HG03280 (cell line): ENCODE measurements around the gene GUSB.
"Not testable (repeated sequence)": the region's sequence is repeated elsewhere in the genome, so short reads cannot be mapped to it uniquely, and the experiment has no call there.

Experiments used
- ATAC-seq: cut with Tn5 transposase; IDR thresholded peaks from one replicate; pipeline ENCODE4 v1.9.1; 2021; ENCODE audit warnings: mild to moderate bottlenecking, moderate library complexity; ENCODE audit not compliant: unreplicated experiment

Gene GUSB

DNA sequence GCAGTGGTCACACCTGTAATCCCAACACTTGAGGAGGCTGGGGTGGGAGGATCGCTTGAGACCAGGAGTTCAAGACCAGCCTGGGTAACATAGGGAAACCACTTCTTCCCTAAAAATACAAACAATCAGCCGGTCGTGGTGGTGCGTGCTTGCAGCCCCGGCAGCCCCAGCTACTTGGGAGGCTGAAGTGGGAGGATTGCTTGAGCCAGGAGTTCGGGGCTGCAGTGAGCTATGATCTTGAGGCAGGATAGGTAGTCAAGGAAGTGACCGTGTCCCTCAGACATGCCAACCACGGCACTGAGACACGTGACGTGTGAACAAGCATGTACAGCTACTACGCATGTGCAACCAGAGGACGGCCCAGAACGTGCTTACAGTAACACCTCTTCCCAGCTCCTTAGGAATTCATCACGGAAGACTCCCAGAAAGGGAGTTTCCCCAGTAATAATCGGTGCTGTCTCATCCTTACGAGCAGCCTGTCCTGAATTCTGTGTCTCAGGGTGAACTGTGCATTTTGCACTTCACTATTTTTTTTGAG, 5.3 kb downstream of the GUSB start:
- ATAC-seq, result no peak

DNA sequence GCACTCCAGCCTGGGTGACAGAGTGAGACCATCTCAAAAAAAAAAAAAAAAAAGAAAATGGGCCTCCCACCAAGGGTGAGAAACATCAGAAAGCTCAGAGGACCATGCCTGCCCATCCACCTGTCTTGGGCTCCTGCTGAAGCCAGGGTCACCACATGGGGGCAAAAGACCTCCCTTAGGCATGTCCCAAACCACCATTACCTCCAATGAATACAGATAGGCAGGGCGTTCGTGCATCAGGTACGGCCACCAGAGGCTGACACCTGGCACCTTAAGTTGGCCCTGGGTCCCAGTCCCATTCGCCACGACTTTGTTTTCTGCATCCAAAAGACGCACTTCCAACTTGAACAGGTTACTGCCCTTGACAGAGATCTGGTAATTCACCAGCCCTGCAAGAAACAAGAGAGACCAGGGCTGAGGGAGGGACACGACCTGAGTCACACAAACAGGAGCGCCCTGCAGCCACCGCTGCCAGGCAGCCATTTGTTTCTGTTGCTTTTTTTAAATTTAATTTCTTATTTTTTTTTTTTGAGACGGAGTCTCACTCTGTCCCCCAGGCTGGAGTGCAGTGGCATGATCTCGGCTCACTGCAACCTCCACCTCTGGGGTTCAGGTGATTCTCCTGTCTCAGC, 6.1 kb downstream of the GUSB start:
- ATAC-seq, result no peak

DNA sequence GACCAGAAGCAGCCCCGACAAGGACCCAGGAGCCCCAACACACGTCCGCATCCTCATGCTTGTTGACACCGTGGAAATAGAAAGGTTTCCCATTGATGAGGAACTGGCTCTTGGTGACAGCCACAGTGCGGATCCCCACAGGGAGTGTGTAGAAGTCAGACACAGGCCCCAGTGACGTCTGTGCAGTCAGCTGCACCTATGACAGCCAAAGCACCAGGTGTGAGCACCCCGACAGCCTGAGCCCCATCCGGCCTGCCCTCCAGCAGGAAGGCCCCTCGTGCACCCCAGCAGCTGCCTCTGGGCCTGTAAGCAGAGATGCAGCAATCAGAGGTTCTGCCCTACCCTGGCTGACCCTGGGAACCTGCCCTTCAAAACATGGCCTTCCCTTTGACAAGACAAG, 7.1 kb downstream of the GUSB start:
- ATAC-seq, result no peak

DNA sequence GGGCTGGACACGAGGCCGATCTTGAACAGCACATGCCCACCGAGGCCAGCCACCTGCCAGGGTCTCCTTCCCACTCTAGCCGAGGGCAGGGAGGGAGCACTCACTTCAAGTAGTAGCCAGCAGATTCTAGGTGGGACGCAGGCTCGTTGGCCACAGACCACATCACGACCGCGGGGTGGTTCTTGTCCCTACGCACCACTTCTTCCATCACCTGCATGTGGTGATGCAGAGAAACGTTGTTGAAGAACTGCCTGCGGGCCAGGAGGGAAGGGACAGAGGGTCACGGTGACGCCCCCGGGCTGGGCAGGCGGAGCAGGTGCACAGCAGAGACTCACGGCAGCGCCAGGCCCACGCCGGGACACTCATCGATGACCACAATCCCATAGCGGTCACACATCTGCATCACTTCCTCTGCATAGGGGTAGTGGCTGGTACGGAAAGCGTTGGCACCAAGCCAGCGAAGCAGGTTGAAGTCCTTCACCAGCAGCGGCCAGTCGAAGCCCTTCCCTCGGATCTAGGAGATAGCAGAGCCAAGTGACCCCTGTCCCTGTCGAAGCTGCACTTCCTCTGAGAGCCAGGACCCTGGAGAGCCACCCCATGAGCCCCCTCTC, 7.7 kb downstream of the GUSB start:
- ATAC-seq, result no peak

DNA sequence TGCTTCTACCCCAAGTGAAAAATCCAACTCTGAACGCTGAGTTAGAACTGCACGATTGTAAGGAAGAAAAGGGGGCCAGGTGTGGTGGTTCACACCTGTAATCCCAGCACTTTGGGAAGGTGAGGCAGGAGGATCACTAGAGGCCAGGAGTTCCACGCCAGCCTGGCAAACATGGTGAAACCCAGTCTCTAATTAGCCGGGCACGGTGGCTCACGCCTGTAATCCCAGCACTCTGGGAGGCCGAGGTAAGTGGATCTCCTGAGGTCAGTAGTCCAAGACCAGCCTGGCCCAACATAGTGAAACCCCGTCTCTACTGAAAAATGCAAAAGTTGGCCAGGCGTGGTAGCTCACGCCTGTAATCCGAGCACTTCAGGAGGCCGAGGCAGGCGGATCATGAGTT, 9.0 kb downstream of the GUSB start:
- no peak for ATAC-seq

DNA sequence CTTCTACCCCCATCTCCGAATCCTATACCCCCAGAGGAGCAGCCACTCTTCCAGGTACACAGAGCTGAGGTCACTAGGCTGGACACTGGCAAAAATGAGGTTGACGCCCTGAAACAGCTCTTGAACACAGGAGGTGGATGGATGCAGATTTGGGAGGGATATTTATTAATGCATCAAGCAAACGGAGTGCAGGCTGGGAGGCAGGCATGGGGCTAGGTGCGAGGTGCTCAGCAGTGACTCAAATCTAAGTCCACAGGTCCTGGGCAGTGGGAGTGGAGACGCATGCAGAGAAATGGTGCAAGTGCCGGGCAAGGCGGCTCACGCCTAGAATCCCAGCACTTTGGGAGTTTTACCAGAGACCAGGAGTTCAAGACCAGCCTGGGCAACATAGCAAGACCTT, 11.0 kb downstream of the GUSB start:
- ATAC-seq, result no peak

DNA sequence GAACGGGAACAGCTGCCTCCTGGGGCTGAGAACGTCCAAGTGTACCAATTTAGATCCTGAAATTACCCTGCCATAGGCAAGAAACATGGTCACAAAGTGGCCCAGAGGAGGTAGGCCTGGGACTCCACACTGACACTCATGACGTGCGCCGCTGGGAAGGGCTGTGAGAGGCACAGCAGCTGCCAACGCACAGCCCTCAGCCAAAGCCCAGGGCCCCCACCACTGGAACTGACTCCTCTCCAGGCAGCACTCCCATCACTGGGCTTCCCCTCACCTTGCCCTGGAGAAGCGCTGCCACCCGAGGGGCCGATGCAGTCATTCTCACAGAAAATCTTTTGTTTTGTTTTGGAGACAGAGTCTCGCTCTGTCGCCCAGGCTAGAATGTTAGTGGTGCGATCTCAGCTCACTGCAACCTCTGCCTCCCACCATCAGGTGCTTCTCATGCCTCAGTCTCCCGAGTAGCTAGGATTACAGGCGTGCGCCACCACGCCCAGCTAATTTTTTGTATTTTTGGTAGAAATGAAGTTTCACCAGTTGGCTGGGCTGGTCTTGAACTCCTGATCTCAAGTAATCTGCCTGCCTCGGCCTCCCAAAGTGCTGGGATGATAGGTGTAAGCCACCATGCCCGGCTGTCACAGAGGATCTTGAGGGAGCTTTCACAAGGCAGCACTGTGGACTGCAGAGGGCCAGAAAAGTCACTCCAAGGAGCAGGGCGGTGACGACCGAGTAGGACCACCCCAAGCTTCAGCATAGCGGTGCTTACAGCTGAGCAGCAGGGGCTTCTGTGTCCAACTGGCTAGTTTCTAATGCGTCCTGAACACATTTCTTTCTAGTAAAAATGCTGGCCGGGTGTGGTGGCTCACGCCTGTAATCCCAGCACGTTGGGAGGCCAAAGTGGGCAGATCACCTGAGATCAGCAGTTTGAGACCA, 13.5 kb downstream of the GUSB start:
- no peak for ATAC-seq

DNA sequence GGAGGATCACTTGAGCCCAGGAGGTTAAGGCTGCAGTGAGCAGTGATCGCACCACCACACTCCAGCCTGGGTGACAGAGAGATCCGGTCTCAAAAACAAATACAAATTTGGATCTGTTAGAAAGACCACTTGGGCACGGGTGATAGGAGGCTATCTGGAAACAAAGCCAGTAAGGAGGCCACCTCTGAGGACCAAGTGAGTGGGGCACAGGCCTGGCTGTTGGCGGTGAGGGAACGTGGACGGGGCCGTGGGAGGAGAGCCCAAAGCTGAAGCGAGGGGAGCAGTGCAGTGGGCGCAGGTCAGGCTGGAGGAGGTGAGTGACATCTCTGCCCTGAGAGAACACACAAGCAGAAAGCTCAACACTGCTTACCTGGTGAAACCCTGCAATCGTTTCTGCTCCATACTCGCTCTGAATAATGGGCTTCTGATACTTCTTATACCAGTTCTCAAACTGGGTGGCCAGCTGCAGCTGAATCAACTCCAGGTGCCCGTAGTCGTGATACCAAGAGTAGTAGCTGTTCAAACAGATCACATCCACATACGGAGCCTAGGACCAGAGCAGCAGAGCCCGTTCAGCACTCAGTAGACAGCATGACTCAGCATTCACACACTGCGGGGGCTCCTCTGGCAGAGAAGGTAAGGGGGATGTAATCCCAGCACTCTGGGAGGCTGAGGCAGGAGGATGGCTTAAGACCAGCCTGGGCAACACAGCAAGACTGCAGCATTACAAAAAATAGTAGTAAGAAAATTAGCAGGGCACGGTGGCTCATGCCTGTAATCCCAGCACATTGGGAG, 14.5 kb downstream of the GUSB start:
- ATAC-seq, result no peak

DNA sequence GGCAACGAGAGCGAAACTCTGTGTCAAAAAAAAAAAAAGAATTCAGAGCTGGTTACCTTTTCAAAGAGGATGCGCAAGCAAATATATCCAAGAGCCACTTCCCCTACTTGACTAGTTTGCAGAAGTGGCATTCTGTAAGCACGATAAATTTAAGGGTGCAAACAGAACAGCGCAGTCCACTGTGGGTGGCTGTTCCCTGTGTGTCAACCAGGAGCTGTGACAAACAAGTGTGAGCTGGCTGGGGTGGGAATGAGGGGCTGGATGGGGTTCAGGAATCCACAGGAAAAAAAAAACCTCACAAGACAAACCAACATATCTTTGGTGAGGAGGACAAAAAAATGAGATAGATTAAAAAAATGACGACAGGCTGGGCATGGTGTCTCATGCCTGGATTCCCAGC, 15.9 kb downstream of the GUSB start:
- no peak for ATAC-seq

DNA sequence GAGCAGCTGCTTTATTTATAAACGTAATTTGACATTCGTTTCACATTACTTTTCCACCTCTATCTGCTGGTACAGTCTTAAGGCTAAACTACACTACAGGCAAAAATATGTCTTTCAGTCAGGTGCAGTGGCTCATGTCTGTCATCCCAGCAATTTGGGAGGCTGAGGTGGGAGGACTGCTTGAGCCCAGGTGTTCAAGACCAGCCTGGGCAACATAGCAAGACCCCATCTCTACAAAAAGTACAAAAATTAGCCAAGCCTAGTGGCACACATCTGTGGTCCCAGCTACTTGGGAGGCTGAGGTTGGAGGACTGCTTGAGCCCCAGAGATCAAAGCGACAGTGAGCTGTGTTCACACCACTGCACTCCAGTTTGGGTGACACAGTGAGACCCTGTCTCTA, 17.3 kb downstream of the GUSB start:
- ATAC-seq, result not testable (repeated sequence)

DNA sequence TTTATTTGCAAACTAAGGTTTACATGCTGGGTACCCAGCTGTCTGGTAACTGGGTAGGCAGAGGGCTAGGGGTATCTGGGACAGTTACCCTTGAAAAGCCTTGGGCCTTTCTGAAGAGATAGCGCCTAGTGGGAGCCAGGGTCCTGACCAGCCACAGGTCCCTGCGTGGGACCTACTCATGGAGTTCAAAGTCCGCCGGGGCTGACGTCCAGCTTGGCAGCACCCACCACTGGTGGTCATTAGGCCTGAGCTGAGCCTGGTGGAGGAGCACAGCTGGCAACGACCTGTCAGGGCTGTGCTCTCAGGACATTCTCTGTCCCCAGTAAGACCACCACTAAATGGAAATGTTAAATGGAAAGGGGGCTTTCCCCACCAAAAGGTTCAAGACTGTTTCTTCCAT, 20.0 kb downstream of the GUSB start:
- ATAC-seq, result no peak

DNA sequence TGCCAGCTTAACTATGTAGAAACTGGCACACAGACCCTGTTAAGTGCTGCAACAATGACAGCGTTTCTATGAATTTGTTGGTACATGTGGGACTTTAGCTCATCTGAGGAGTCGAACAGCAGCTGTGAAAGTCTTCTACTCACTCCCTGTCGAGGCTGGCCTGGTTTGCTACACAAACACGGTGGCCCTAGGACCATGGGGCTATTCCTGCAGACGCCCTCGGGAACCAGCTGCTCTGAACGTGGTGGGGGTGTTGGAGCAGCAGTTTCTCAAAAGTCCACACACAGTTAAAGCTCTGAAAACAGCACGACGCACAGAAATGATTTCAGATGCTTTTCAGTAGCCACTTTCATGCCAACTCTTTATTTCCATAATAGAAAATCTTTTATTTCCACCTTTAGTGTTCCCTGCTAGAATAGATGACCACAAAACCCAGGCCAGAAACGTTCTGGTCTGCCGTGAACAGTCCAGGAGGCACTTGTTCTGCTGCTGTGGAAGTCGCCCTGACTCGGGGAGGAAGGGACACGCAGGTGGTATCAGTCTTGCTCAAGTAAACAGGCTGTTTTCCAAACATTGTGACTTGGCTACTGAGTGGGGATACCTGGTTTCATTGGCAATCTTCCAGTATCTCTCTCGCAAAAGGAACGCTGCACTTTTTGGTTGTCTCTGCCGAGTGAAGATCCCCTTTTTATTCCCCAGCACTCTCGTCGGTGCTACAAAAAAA, 21.5 kb downstream of the GUSB start:
- no peak for ATAC-seq

DNA sequence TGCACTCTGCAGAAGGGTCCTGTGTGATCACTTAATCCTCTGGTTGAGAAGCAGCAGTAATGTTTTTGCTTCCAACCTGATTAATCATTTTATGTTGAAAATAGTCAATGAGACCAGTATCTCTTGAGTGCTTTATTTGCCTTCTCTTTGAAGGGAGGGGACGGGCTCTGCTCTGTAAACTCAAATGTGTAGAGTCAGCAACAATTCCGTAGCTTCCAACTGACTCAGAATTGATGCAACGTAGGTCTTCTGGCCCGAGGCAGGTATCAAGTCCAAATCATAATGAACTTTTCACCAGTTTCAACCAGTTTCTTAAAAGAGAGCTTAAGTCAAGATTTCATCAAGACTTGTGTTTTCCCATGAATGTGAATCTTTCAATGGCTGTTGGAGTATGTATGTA, 26.3 kb downstream of the GUSB start:
- no peak for ATAC-seq

DNA sequence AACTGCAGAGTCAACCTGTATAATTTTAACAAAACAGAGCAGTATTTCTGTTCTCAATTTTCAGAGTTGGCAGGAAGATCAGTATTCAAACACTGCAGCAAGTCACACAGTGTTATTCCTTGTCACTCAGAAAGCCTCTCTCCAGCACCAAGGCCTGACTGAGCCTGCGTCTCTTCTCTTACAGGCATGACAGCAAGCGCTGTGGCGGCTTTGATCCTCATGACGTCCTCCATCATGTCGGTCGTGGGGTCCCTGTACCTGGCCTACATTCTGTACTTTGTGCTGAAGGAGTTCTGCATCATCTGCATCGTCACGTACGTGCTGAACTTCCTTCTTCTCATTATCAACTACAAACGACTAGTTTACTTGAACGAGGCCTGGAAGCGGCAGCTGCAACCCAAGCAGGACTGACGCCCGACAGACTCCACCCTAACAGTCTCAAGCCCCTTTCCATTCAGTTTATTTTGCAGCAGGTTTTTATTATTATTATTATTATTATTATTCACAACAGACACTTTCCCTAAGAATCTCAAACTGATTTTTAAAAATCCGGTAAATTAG, 28.0 kb downstream of the GUSB start:
- no peak for ATAC-seq

DNA sequence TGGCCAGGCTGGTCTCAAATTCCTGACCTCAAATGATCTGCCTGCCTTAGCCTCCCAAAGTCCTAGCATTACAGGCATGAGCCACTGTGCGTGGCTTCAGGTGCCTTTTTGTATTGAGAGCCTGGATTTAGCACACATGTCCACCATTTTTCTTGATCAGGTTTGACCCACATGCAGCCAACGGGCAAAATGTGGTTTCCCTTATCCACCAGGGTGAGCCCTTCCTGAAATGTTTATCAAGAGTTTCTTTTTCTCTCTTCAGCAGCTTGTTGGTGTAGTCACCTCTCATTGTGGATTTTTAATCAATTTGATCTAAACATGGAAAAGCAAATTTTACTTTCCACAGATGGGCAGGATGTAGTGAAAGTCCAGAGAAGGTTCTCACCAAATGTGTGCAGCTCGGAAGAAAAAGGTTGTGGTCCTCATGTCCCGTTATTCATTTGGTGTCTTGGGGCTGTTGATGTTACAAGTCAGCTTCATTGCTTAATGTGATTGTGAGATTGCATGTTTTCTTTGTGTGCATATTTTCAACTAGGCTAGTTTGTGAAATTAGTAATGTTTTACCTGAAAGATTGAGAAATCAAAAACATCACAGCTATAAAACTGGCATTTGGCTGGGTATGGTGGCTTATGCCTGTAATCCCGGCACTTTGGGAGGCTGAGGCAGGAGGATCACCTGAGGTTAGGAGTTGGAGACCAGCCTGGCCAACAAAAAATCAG, 28.9 kb downstream of the GUSB start:
- no peak for ATAC-seq

DNA sequence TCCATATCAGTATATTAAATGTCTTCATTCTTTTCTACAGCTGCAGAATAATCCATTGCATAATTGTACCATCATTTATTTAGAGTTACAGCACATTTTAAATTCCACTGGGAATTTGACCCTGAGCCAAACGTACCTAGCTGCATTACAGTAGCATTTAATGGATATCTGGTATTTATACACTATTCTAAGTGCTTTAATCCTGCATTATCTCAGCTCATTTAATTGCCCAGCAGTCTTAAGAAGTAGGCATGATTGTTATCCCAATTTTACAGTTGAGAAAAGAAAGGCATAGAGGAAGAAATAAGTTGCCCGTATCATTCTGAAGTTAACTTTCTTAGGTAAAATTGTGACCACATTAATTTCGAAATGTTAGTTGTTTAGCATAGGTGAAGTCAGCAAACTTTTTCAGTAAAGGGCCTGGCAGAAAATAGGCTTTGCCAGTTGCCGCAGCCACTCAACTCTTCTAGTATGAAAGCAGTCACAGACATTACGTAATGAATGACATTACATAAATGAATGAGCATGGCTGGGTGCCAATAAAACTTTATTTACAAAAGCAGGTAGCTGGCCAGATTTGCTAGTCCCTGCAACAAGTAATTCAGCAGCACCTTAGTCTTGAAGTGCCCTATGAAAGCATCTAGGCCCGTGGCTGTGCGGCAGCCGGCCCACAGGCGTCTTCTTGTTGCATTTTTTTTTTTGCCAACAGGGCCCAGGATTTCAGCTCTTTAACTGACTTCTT, 30.0 kb downstream of the GUSB start:
- no peak for ATAC-seq

DNA sequence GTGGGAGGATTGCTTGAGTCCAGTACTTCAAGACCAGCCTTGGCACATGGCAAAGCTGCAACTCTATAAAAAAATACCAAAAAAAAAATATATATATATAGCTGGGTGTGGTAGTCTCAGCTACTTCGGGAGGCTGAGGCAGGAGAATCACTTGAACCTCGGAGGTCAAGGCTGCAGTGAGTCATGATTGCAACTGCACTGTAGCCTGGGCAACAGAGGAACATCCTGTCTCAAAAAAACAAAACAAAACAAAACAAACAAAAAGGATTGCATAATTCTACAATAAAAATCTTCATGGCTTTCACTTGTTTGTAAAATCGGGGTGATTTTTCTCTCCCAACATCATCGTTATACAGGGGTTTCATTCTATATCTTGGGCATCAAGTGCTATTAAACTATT, 35.1 kb downstream of the GUSB start:
- ATAC-seq, result no peak

DNA sequence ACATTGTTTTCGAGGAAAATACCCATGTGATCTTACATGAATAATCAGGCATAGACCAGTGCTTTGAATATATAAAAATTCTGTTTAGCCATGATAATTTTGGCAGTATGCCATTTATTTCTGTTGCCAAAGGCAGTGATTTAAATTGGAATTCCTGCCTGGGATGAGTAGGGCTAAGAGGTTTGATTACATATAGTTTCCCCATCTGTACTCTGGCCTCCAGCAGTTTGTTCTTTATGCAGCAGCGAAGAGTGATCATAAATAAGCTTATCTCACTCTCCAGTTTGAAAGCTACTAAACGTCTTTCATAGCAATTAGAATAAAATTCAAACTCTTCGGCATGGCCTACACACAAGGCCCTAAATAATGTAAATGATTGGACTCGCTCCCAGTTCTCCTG, 36.2 kb downstream of the GUSB start:
- not testable (repeated sequence) for ATAC-seq
